Liver (tissue), 3 donors: Measurements from ENCODE around the gene CTAG1B.

Experiments used
- CTCF ChIP-seq: fragments of 150-350 bp; IDR thresholded peaks from 2 replicates; pipeline ENCODE4 v1.5.1; 2017; ENCODE audit warnings: improper control_type of control experiment, low read depth, low read length; ENCODE audit not compliant: missing input control
- MAX ChIP-seq: IDR thresholded peaks from 2 replicates; pipeline ENCODE4 v1.6.1; 2016; ENCODE audit warnings: antibody characterized with exemption
- REST ChIP-seq: IDR thresholded peaks from 2 replicates; pipeline ENCODE4 v1.6.1; 2016; ENCODE audit warnings: antibody characterized with exemption, mild to moderate bottlenecking
- TAF1 ChIP-seq: conservative IDR thresholded peaks from 2 replicates; pipeline ENCODE4 v1.6.1; 2016; ENCODE audit warnings: antibody characterized with exemption, mild to moderate bottlenecking
- donor health status: healthy.
- donor health status: healthy.

- TF ChIP-seq TAF1 (no peak), CTCF (no peak), MAX (no peak), REST (no peak)
Observed at GRCh38 chrX:154661899-154662298, 42.8 kb upstream of the CTAG1B start.
